ENCODE measurements around the gene EIF2S2. TPM values are rescaled to one million over a fixed set of nuclear protein-coding genes. Genes with fewer than 3 reads are reported as not detected.

Gene EIF2S2
- total and polyA plus RNA-seq, 8 donors: 14.3 to 52.3 (median 24.9) TPM

- ATAC-seq (no peak), FAIRE-seq (no peak), DNase-seq (no peak)
- Histone ChIP-seq H3K4me1 (no peaks in the 10 kb centered on the region), H3K27me3 (no peaks in the 10 kb centered on the region), H3K4me3 (no peak overlapping the region), H3K36me3 (peaks cover 3 to 59% (median 52%) of the 10 kb centered on the region in 3 donors), H3K9me3 (no peaks in the 10 kb centered on the region), H3K27ac (no peak overlapping the region)
- 56 to 57% methylated on average over 3 of the region's 3 CpGs for WGBS, 2 donors
- TF ChIP-seq, protein P1, sequence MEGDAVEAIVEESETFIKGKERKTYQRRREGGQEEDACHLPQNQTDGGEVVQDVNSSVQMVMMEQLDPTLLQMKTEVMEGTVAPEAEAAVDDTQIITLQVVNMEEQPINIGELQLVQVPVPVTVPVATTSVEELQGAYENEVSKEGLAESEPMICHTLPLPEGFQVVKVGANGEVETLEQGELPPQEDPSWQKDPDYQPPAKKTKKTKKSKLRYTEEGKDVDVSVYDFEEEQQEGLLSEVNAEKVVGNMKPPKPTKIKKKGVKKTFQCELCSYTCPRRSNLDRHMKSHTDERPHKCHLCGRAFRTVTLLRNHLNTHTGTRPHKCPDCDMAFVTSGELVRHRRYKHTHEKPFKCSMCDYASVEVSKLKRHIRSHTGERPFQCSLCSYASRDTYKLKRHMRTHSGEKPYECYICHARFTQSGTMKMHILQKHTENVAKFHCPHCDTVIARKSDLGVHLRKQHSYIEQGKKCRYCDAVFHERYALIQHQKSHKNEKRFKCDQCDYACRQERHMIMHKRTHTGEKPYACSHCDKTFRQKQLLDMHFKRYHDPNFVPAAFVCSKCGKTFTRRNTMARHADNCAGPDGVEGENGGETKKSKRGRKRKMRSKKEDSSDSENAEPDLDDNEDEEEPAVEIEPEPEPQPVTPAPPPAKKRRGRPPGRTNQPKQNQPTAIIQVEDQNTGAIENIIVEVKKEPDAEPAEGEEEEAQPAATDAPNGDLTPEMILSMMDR (IDR thresholded peaks at IDR 0.05): no peak
- intact Hi-C loops (cut with DNase I): no loop called here
Observed at GRCh38 chr20:34098570-34098969, 13.5 kb downstream of the EIF2S2 start.

DNA sequence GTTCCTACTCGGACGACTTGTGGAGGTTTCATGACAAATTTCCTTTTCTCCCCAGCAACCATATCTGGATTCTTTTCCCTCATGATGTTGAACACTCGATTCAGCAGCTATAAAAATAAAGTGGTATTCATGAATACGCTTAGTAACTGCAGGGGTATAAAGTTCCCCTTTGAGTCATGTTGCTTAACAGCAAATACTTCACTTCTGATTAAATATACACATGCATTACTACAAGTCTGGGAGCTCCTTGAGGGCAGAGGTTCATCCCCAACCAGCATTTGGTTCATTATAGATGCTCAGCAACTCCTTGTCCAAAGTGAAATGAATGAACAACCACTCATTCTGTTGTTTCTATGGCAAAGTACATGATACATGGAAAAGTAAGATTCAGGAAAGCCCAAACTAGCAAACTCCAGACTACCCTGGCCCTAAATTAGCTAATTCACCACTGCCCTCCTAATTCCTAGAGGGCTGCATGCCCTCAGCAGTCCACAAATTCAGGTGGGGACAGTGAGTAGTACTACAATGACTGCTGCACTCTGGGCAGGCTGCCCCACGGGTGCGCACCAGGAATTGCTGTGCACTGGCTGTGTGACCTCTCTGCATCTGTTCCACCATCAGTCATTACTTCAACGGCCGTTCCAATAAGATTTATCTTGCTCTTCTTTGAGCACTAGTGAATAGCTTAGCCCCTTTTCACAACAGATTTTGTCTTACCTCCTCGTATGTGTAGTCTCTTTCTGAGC is 15.2 kb downstream of the EIF2S2 start:
- Histone ChIP-seq H3K4me3 (no peak overlapping the region), H3K36me3 (peaks cover 3 to 59% (median 39%) of the 10 kb centered on the region in 3 donors), H3K27me3 (no peaks in the 10 kb centered on the region), H3K27ac (no peak overlapping the region), H3K9me3 (no peaks in the 10 kb centered on the region), H3K4me1 (no peaks in the 10 kb centered on the region)
- DNase-seq (no peak), FAIRE-seq (no peak), ATAC-seq (no peak)
- TF ChIP-seq, protein P1 (IDR thresholded peaks at IDR 0.05): no peak
- WGBS, 2 donors: 82 to 86% methylated on average over 9 of the region's 9 CpGs
- intact Hi-C loops (cut with DNase I): no loop called here

- FAIRE-seq (no peak), ATAC-seq (no peak), DNase-seq (no peak)
- no peak overlapping the region for H3K4me3 ChIP-seq
- H3K9me3 ChIP-seq: no peaks in the 10 kb centered on the region
- TF ChIP-seq, protein P1 (IDR thresholded peaks at IDR 0.05): no peak
- no peak overlapping the region for H3K27ac ChIP-seq
- H3K4me1 ChIP-seq: no peaks in the 10 kb centered on the region
- H3K36me3 ChIP-seq: peaks cover 0 to 59% (median 39%) of the 10 kb centered on the region in 3 donors
- H3K27me3 ChIP-seq: no peaks in the 10 kb centered on the region
- intact Hi-C loops (cut with DNase I): no loop called here
Observed at GRCh38 chr20:34095825-34096224, 16.2 kb downstream of the EIF2S2 start.

GRCh38 chr20:34093895-34094294 is 18.1 kb downstream of the EIF2S2 start:
- intact Hi-C loops (cut with DNase I): no loop called here
- Histone ChIP-seq H3K4me3 (no peak overlapping the region), H3K27me3 (no peaks in the 10 kb centered on the region), H3K36me3 (peaks cover 0 to 67% (median 31%) of the 10 kb centered on the region in 3 donors), H3K4me1 (peaks cover 0 to 8% (median 0%) of the 10 kb centered on the region in 3 donors), H3K9me3 (no peaks in the 10 kb centered on the region), H3K27ac (no peak overlapping the region)
- no peak for DNase-seq
- no peak for FAIRE-seq
- 97 to 98% methylated on average over 2 of the region's 2 CpGs for WGBS, 2 donors
- TF ChIP-seq, protein P1 (IDR thresholded peaks at IDR 0.05): no peak
- ATAC-seq: no peak

GRCh38 chr20:34091637-34092200 is 20.3 kb downstream of the EIF2S2 start:
- Histone ChIP-seq H3K9me3 (no peaks in the 10 kb centered on the region), H3K27ac (no peak overlapping the region), H3K27me3 (no peaks in the 10 kb centered on the region), H3K4me1 (peaks cover 0 to 8% (median 0%) of the 10 kb centered on the region in 3 donors), H3K36me3 (peaks cover 0 to 53% (median 11%) of the 10 kb centered on the region in 3 donors), H3K4me3 (no peak overlapping the region)
- no peak for DNase-seq
- intact Hi-C loops (cut with DNase I): no loop called here
- no peak for FAIRE-seq
- no peak for ATAC-seq
- WGBS, 2 donors: 97 to 100% methylated on average over 6 of the region's 6 CpGs
- TF ChIP-seq, protein P1 (IDR thresholded peaks at IDR 0.05): no peak

Measured in pancreas (tissue), 10 donors.